Astrocyte (in vitro differentiated cells and primary cell): Measurements from ENCODE around the gene RCAN2.

Source experiments
- EZH2 ChIP-seq: IDR thresholded peaks from 2 replicates; pipeline ENCODE4 v1.6.1; 2012; ENCODE audit warnings: mild to moderate bottlenecking, low read length, inconsistent platforms; ENCODE audit not compliant: insufficient read depth
- TF ChIP-seq, protein P1 (sequence below): IDR thresholded peaks from 2 replicates; pipeline ENCODE4 v1.5.1; 2011; ENCODE audit warnings: low read depth, mild to moderate bottlenecking, inconsistent platforms, low read length, moderate library complexity; ENCODE audit not compliant: insufficient read depth

DNA sequence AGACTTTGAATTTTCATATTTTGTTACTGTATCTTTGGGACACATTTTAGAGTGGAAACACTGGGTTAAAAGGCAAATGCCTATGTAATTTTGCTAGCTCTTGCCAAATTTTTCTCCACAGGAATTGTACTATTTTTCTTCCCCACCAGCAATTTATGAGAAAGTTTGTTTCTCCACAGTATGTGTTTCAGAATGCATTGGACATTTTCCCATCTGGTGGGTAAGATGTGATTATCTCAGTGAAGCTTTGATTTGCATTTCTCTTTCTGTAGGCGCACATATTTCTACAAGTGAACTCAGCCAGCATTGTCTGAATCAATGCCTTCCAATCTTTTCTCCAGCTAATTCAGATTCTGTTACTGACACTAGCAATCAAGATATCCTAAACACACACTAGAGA, 157.8 kb downstream of the RCAN2 start:
- TF ChIP-seq, protein P1, sequence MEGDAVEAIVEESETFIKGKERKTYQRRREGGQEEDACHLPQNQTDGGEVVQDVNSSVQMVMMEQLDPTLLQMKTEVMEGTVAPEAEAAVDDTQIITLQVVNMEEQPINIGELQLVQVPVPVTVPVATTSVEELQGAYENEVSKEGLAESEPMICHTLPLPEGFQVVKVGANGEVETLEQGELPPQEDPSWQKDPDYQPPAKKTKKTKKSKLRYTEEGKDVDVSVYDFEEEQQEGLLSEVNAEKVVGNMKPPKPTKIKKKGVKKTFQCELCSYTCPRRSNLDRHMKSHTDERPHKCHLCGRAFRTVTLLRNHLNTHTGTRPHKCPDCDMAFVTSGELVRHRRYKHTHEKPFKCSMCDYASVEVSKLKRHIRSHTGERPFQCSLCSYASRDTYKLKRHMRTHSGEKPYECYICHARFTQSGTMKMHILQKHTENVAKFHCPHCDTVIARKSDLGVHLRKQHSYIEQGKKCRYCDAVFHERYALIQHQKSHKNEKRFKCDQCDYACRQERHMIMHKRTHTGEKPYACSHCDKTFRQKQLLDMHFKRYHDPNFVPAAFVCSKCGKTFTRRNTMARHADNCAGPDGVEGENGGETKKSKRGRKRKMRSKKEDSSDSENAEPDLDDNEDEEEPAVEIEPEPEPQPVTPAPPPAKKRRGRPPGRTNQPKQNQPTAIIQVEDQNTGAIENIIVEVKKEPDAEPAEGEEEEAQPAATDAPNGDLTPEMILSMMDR = no peak
- TF ChIP-seq EZH2 = no peak
